Activated B cell treated with CpG ODN at 0.5 μM for 24 hours (primary cell): ENCODE data around the gene TMEM132D. TPM values are rescaled to one million over a fixed set of nuclear protein-coding genes. Genes with fewer than 3 reads are reported as not detected.

ENCODE experiments used
- ATAC-seq: fragments of 200-7000 bp; cut with Tn5 transposase; one replicate; pipeline ENCODE4 v1.10.0; 2021; ENCODE audit warnings: low read depth, mild to moderate bottlenecking, moderate library complexity
- CTCF ChIA-PET: fragments of 350-600 bp; sonication (Branson Sonifier 250); formaldehyde crosslinking; loops from one replicate; lab custom pipeline; 2021; ENCODE audit warnings: antibody characterized with exemption; lab: Charles Lee
- POLR2A ChIA-PET: fragments of 350-600 bp; sonication (Branson Sonifier 250); formaldehyde crosslinking; loops from one replicate; lab custom pipeline; 2021; ENCODE audit warnings: antibody characterized with exemption; lab: Charles Lee
- DNase-seq: peaks from one replicate; pipeline ENCODE4 v3.0.0; 2022
- H3K27ac Mint-ChIP-seq: one replicate; pipeline ENCODE4 v1.8.0; 2020; ENCODE audit warnings: mixed read lengths
- H3K27me3 Mint-ChIP-seq: one replicate; pipeline ENCODE4 v1.8.0; 2021; ENCODE audit warnings: mixed read lengths
- H3K36me3 Mint-ChIP-seq: one replicate; pipeline ENCODE4 v1.8.0; 2021; ENCODE audit warnings: low read depth, mixed read lengths
- H3K4me1 Mint-ChIP-seq: one replicate; pipeline ENCODE4 v1.8.0; 2021; ENCODE audit warnings: mixed read lengths
- H3K4me3 Mint-ChIP-seq: one replicate; pipeline ENCODE4 v1.8.0; 2020; ENCODE audit warnings: mild to moderate bottlenecking, mixed read lengths
- H3K9me3 Mint-ChIP-seq: one replicate; pipeline ENCODE4 v1.8.0; 2020; ENCODE audit warnings: mixed read lengths
- intact Hi-C: fragments of 100-400 bp; cut with micrococcal nuclease; formaldehyde crosslinking; loops from one replicate; pipeline ENCODE4 v1.15.1; 2024
- total RNA-seq: library from RNA; stranded (reverse); gene quantifications from 2 replicates; pipeline ENCODE4 v1.2.3, GENCODE V29; 2022
- TF ChIP-seq, protein P1 (sequence below): fragments of 200-600 bp; IDR thresholded peaks from one replicate; pipeline ENCODE4 v1.8.0; 2022; ENCODE audit warnings: antibody characterized with exemption, mild to moderate bottlenecking

Gene TMEM132D
- total RNA-seq, 1 donor from 2014 or later = not detected

GRCh38 chr12:129335773-129336172, 568.1 kb downstream of the TMEM132D start:
- Mint-ChIP-seq H3K9me3 (no peaks in the 10 kb centered on the region), H3K4me1 (no peaks in the 10 kb centered on the region), H3K4me3 (no peak overlapping the region), H3K27me3 (no peaks in the 10 kb centered on the region), H3K36me3 (no peaks in the 10 kb centered on the region), H3K27ac (no peak overlapping the region)
- no peak for DNase-seq
- intact Hi-C loops = no loop called here
- TF ChIP-seq, protein P1, sequence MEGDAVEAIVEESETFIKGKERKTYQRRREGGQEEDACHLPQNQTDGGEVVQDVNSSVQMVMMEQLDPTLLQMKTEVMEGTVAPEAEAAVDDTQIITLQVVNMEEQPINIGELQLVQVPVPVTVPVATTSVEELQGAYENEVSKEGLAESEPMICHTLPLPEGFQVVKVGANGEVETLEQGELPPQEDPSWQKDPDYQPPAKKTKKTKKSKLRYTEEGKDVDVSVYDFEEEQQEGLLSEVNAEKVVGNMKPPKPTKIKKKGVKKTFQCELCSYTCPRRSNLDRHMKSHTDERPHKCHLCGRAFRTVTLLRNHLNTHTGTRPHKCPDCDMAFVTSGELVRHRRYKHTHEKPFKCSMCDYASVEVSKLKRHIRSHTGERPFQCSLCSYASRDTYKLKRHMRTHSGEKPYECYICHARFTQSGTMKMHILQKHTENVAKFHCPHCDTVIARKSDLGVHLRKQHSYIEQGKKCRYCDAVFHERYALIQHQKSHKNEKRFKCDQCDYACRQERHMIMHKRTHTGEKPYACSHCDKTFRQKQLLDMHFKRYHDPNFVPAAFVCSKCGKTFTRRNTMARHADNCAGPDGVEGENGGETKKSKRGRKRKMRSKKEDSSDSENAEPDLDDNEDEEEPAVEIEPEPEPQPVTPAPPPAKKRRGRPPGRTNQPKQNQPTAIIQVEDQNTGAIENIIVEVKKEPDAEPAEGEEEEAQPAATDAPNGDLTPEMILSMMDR = no peak
- ATAC-seq = no peak
- ChIA-PET POLR2A (no interaction called here), CTCF (no interaction called here)

DNA sequence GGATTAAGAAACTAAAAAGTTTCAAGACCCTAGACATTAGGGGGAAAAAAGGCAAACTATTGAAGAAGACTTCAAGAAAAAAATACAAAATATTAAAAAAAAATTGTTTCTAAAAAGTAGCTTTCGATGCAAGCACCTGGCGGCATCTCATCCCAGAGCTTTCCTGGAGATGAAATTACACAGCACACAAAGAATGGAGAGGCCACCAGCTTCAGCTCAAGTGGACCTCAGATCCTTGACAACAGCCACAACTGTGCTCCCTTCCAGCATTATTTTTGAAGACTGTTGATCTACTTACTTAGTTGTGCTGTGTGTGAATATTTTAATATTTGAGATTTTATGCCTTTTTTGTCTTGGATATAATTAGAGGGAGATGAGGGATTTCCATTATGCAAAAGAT, 571.5 kb downstream of the TMEM132D start:
- Mint-ChIP-seq H3K36me3 (no peaks in the 10 kb centered on the region), H3K27me3 (no peaks in the 10 kb centered on the region), H3K9me3 (no peaks in the 10 kb centered on the region), H3K4me1 (no peaks in the 10 kb centered on the region), H3K27ac (no peak overlapping the region), H3K4me3 (no peak overlapping the region)
- CTCF ChIA-PET = no interaction called here
- POLR2A ChIA-PET = no interaction called here
- intact Hi-C loops = no loop called here
- ATAC-seq = no peak
- TF ChIP-seq, protein P1 = no peak
- no peak for DNase-seq

- ChIA-PET POLR2A (no interaction called here), CTCF (no interaction called here)
- H3K9me3 Mint-ChIP-seq = no peaks in the 10 kb centered on the region
- DNase-seq = no peak
- TF ChIP-seq, protein P1 = no peak
- H3K4me3 Mint-ChIP-seq = no peak overlapping the region
- no peak overlapping the region for H3K27ac Mint-ChIP-seq
- H3K36me3 Mint-ChIP-seq = no peaks in the 10 kb centered on the region
- no peak for ATAC-seq
- no peaks in the 10 kb centered on the region for H3K4me1 Mint-ChIP-seq
- no peaks in the 10 kb centered on the region for H3K27me3 Mint-ChIP-seq
- intact Hi-C loops = no loop called here
Observed at GRCh38 chr12:129331356-129332085, 572.3 kb downstream of the TMEM132D start.

GRCh38 chr12:129328235-129328634, 575.6 kb downstream of the TMEM132D start:
- H3K9me3 Mint-ChIP-seq = no peaks in the 10 kb centered on the region
- no peaks in the 10 kb centered on the region for H3K4me1 Mint-ChIP-seq
- ATAC-seq = no peak
- H3K36me3 Mint-ChIP-seq = no peaks in the 10 kb centered on the region
- no peak overlapping the region for H3K27ac Mint-ChIP-seq
- H3K27me3 Mint-ChIP-seq = no peaks in the 10 kb centered on the region
- H3K4me3 Mint-ChIP-seq = no peak overlapping the region
- intact Hi-C loops = no loop called here
- DNase-seq = no peak
- POLR2A ChIA-PET = no interaction called here
- TF ChIP-seq, protein P1 = no peak
- CTCF ChIA-PET = no interaction called here

DNA sequence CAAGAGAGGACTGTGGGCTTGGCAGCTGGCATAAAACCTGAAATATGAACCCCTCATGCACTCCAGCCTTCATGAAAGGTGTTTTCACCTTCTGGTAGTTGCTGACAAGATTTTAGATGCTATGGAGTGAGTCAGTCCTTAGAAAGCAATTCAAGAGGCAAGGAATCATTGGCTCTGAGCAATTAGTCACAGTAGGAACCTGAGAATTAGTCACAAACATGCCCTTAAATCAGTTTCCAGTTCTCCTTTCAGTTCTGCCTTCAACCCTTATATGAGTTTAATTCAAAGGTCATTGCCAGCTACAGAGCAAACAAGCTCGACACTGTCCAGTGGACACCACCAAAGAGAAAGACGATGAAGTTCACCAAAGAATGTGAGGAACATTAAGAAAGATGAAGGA, 578.3 kb downstream of the TMEM132D start:
- no peaks in the 10 kb centered on the region for H3K36me3 Mint-ChIP-seq
- H3K27ac Mint-ChIP-seq = no peak overlapping the region
- intact Hi-C loops = no loop called here
- H3K4me3 Mint-ChIP-seq = no peak overlapping the region
- POLR2A ChIA-PET = no interaction called here
- H3K9me3 Mint-ChIP-seq = no peaks in the 10 kb centered on the region
- no peaks in the 10 kb centered on the region for H3K4me1 Mint-ChIP-seq
- H3K27me3 Mint-ChIP-seq = no peaks in the 10 kb centered on the region
- CTCF ChIA-PET = no interaction called here
- DNase-seq = no peak
- ATAC-seq = no peak
- TF ChIP-seq, protein P1 = no peak
